ENCODE data around the gene CACNA2D2.

The CACNA2D2 gene

DNA sequence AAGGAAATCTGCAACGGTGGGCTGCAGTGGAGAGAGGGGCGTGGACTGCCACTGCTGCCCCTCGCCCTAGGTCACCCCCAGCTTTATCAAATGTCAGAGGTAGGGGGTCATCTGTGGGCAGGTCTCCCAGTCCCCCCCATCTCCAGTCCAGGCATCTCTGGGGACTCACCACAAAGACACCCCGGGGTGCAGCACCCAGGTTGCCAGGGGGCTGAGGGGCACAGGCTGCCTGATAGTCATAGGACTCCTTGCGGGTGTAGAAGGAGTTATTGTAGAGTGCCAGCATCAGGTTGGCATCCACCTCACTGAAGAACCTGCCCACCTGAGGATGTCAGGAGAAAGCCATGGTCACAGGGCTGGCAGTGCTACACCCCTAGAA is 137.6 kb downstream of the CACNA2D2 start:
- DNase-seq: no peak

DNA sequence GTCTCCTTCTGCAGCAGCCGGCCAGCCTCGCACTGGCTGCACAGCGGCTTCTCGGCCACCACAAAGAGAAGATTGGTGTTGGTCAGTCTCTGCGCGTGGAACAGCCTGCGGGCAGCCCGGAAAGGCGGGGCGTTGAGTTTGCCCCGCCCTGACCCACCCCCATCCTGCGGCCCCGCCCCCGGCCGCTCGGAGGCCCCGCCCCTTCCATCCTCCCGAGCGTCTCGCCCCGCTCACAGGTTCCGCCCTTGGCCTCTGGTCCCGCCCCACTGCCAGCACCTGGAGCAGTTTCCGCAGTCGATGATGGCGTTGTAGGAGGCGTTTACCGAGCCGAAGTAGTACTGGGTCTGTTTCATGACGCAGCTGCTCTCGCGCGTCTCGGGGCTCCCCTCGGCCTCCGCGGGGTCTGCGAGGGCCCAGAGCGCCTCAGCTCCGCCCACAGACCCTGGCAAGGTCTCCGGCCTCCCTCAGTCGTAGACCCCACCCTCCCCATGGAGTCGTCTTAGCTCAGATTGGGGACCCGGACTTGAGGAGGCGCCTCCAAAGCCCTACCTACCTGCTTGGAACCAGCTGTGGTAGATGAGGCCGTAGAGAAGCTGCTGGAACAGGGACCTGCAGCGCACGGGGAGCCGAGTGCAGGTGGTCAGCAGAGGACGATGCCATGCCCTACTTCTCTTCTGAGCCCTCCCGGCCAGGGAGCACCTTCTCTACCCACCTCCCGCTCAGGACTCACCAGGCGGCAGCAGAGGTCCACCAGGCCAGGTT is 138.2 kb downstream of the CACNA2D2 start:
- DNase-seq: peak; percentile 75 to 93 (median 86)

DNA sequence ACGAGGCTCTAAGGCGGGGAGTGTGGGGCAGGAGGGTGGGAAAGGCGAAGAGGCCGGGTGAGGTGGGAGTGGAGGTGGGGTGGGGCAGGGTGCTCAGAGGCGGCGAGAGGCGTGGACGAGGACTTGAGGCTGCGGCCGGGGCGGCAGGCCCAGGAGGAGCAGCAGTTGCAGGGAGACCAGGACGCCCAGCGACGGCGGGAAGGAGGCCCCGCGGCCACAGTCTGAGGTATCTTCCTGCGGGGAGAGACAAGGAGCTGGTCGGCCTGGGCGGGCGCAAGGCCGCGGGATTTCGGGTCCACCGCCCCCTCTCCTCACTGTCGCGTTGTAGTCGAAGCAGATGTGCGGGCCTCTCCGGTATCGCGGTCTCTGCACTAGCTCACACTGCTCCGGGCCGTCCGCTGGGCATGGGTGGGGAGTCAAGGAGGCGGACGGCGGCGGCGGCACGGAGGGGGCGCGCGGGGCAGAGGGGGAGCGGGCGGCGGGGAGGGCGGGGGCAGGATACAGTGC is 138.8 kb downstream of the CACNA2D2 start:
- DNase-seq: no peak

DNA sequence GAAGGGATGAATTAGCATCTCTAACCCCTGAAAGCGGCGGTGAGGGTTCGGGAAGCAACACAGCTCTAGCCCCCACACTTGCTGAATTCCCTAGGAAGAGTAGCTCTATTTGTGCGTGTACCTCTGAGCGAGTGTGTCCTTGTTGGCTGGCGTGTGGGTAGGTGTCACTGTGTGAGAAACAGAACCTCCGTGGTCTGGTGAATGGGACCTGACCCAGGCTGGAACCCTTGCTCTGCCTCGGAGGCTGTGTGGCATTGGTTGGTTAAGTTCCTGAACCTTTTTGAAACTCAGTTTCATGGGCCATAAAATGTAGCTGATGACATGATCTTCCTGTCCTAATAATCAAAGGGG is 143.7 kb downstream of the CACNA2D2 start:
- no peak for DNase-seq

DNA sequence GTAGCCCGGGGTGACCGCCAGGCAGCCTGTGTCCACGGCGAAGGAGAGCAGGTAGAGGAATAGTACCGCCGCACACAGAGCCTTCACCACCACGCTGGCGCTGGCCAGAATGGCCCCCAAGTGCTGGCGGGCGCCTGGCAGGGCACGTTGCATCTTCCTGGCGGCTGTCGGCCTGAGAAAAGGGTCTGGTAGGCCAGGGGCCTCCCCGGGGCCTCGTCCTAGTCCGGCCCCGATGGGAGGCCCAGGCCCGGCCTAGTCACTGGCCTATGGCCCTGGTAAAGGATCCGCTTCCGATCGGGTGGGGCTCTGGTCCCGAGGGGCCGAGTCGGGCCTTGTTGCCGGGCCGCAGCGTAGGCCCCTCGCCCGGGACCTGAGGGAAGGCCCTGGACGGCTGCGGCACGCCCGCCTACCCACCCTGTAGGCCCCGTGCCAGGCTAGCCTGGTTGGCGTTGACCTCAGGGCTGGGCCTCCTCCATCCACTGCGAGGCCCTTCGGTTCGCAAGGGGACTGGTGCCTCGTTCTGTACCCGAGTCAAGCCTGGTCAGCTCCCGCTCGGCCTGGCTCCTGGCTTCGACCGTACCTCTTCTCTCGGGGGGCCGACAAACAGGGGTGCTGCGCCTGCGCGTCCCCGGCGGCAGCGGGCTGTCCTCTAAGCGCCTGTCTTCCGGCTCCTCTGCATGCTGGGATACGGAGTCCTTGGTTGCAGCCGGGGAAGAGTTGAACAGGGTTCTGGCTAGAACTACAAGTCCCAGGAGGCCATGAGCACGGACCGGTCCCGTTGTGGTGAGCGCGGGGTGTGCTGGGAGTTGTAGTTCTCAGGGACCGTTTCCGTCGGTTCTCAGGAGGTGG is 144.3 kb downstream of the CACNA2D2 start, which contains the start of gene TMEM115:
TSS of gene TMEM115 (minus strand) at position 611 of the 849 bp plus-strand sequence. CDS start at position 153, 458 bp downstream.
- peak; percentile 97 to 98 (median 97) for DNase-seq

DNA sequence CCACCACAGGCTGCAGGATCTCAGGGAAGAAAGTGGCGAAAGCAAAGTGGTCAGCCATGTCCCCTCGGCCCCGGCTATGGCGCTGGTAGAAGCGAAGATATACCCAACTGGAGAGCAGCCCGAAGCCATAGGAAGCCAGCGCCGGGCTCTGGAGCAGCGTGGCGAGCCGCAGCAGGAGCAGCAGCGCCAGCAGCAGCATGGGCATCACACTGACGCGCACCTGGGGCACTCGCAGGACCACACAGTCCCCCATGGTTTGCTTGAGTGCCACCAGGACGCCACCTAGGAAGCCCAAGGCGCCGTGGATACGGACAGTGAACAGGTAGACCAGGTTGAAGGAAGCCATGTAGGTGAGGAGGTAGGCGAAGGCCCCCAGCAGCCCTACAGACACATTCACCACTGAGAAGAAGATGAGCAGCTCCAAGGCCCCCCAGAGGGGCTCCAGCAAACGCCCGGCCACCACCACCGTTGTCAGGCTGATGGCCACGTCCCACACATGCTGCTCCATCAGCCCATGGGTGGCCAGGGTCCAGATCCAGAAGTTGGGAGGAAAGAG is 145.0 kb downstream of the CACNA2D2 start:
- DNase-seq: no peak

DNA sequence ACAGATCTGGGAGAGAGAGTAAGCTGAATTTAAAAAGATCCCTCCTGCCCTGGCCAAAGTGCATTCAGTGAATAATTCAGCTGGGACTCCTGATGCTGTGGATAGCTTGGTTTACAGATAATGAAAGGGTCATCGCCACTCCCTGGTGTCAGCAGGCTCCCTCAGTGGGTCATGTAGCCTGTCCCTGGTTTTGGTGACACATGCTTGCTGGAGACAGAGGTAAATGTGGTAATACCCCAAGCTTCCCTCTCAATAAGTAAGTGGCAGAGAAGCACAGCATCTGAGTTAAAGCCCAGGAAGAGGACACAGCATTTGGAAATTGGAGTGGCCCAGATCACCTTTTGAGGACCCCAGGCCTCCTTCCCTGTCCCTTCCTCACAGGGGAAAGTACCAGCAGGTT is 146.0 kb downstream of the CACNA2D2 start:
- DNase-seq: peak; percentile 46 to 57 (median 54)

DNA sequence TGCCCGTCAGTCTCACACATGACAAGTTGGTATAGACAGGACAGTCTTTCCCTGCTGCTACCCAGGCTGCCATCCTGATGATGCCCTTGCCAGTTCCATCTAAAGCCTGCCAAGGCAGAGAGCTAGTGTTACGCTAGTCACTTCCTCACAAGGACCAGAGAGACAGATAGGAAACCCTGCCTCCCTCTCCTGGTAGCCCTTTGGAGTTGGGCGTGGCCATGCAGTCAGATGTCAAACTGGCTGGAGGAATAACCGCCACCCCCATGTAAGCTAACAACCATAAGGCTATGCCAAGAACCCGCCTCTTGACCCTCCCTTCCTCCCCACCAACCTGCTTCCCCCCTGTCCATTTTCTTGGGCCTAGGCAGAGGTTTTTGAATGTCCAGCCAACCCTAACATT is 146.9 kb downstream of the CACNA2D2 start:
- DNase-seq: peak; percentile 51 to 63 (median 59)

DNA sequence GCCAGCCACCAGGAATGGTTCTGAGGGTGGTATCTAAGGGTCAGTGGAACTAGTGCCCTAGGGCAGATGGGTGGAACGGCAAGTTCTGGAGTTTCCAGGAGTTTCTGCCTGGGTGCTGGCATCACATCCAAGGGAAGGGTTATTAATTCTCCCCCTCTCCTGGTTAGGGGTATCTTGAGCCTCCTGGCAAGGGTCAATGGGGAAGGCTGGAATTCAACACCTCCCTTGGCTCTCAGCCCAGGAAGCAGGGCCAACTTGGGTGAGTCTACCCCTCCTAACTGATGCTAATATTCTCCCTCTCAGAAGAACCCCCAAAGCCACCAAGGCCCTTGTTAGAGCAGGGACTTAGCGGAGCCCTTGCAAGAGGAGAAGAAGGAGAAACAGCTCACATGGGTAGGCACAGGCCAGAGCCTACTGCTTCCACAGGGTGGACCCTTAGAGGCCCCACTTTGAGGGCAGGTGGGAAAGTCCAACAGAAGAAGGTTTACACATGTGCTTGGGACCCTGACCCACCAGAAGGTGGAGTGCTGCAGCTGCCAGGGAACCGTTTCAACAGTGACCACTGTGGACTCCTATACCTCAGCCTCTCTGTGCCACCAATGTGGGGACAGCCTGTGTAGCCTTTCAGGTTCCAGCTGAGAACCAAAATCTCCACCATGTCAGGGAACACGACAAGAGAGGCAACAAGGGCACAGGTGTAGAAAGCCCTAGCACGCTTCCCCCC is 147.4 kb downstream of the CACNA2D2 start:
- no peak for DNase-seq

DNA sequence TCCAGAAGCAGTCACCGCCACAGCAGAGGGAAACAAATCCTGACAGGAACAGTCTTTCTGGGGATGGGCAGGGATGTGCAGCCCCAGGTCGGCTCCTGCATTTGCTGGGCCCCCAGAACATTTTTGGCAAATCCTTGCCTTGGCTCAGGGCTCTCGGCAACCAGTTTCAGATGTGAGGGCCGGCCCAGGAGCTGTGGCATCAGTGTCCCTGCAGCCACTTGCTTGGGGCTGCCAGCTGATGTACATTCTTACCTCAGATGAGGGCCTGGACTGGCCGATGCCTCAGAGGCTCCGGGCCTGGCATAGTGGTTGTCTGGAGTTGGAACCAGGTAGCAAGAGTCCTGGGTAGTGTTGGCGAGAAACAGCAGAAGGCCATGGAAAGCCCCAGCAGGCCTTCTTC is 148.6 kb downstream of the CACNA2D2 start:
- DNase-seq: no peak

DNA sequence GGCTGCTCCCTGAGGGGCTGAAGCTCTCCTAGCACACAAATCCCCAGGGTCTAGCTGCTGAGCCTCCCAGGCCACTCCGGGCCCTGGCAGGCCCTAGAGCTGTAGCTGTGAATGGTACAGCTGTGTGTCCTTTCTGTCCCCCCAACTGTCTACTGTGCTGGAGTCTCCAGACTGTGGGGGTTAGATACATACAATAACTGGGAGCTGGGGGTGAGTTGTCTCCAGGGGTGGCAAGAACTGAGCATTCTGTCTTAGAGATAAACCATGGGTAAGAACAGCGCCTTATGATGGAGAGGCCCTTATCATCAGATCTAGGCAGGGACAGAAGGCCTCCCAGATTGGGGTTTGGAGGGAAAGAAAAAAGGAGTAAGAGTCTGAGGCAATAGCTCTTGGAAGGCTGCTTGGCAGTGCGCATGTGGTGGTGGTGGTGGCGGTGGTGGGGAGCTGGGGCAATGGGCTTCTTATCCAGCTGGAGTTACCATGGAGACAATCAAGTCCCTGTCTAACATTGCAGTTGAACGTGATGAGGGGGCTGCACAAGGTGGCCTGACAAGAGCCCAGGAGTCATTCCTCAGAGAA is 149.2 kb downstream of the CACNA2D2 start:
- no peak for DNase-seq

DNA sequence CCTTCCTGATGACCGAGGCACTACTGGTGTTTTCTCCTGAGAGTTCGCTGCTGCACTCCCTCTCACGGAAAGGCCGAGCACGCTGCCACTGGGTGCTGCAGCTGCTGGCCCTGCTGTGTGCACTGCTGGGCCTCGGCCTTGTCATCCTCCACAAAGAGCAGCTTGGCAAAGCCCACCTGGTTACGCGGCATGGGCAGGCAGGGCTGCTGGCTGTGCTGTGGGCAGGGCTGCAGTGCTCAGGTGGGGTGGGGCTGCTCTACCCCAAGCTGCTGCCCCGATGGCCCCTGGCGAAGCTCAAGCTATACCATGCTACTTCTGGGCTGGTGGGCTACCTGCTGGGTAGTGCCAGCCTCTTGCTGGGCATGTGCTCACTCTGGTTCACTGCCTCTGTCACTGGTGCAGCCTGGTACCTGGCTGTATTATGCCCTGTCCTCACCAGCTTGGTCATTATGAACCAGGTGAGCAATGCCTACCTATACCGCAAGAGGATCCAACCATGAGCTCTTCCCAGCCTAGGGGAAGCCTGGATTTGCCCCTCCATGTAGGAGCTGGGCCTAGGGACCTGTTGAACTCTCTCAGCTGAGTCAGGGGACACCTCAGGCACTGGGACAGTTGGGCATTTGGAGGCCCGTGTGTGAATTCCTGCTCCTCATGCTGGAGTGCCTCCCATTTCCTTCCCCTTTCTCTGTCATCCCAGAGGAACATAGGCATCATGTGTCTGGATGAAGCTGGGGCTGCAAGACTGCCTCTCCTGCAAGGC is 150.0 kb downstream of the CACNA2D2 start:
- DNase-seq: no peak

DNA sequence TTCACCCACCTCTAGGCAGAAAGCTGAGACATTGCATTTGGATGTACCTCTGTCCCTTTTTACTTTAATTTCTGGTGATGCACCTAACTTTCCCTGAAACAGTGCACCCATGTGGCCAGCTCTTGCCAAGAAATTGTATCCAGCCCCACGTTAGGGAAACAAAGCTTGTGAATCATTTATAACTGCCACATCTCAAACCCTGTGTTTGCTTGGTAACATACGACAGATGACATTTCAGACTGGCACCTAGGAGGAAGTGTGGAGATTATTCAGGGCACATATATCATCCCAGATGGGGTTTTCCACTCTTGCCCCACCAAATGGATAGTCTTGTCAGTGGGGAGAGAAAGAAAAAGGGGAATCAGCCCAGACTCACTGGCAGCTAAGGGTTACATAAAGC is 150.7 kb downstream of the CACNA2D2 start:
- DNase-seq: peak; percentile 88 to 94 (median 90)

DNA sequence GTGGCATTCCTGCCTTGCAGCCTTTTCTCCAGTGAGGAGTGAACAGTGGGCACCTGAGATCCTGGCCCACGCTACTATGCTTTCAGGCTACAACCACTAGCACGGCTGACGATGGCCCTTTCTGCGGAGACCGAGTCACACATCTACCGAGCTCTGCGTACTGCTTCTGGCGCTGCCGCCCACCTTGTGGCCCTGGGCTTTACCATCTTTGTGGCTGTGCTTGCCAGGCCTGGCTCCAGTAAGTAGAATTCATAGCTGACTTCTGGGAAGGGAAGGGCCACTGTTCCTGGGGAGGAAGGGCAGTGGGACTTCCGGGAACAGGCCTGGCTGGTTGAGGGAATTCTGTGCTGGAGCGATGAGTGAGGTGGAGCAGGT is 152.1 kb downstream of the CACNA2D2 start:
- no peak for DNase-seq

DNA sequence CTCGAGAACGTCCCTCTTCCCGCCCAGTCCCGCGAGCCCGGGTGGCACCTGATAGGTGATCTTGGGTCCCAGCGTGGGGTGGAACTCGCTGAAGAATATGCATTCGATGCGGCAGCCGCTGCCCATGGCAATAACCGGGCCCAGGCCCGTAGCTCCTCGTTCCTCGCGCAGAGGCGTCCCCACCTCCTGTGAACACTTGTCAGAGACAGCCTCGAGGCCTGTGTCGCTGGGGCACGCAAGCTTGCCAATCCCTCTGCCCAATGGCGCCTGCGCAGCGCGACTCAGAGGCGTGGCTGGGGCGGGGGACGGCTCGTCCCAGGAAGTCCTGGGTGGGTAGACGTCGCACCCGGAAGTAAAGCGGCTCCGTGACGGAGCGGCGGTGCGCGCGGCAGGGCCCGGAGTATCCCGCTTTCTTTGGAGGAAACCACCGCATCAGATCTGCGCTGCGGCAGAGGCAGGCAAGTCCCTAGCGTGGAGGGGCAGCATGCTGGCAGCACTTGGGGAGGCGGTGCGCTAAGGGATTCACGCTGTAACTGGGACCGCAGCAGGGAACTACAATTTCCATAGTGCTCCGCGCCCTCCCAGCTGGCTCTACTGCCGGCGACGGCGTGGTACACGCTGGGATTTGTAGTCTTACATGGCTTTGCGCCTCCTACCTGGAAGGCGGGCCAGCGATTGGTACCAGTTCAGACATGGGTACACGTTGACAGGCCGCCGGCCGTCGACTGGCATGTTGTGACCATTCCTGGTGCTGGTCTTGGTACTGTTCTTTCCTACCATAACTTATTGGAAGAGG is 152.7 kb downstream of the CACNA2D2 start, which contains the start of the genes CYB561D2 and NPRL2:
TSS of gene CYB561D2 (plus strand) at position 336 of the 796 bp plus-strand sequence. CDS start 572 bp downstream, outside the sequence.
TSS of gene NPRL2 (minus strand) at position 249 of the 796 bp plus-strand sequence. CDS start at position 126, 123 bp downstream.
- peak; percentile 96 to 97 (median 97) for DNase-seq

DNA sequence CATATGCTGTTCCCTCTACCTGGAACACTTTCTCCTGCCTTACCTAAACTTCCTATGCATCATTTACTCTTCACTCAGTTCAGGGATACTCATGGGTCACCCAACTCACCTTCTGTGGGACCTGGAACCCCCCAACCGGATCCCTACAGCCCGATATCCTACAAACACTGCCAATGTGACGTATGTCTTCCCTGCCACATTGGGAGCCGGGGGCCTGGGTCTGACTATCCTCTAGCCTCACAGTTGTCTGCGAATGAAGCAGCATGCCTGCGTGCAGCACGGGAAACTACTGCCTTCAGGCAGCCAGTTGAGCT is 153.3 kb downstream of the CACNA2D2 start:
- DNase-seq: no peak

DNA sequence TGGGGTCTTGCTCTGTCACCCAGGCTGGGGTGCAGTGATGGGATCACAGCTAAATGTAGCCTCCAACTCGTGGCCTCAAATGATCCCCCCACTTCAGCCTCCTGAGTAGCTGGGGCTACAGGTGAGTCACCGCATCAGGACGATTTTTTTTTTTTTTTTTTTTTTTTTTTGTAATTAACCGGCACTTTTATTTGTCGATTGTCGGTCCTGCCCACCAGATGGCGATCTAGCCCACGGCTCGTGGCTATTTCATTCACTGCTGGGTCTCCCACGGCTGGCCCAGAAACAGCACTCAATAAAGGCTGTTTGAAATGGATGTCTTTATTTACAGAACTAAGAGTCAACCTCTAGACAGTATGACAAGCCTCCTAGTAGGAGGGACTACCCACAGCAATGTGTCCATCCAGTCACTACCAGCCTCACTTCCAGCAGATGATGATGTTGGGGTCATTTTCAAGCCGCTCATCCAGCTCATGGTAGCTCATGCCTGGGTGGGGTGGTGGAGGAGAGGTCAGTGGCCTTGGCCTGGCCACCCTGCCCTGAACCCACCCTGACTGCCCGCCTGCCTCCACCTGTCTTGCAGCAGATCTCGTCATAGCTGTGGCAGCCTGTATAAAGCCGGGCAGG is 156.1 kb downstream of the CACNA2D2 start:
- DNase-seq: peak; percentile 81 to 87 (median 85)

DNA sequence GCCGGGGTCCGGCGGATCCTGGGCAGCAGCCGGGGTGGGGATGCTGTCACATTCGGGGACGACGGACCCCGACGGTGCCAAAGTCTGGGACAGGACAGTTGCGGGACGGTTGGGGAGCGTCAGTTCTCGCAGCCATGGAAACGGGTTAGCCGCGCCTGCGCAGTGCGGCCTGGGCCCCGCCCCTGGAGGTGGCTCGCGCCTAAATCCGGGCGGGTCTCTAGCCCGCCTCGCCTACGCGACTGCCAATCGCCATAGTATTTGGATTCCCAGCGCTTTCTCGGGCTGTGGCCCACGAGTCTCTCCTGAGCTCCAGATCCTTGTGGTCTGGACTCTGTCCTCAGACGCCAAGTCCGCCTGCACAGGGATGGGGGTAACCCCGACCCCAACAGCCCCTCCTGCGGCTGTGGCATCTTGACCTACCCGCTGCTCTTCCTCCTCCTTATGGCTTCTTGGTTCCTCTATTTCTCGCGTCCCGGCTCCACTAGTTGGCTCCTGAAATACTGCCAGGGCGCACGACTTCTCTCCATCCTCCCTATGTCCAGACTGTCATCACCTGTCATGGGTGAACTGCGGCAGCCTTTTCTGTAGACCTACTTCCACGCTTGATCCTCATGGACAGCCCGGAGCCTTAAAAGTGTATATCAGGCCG is 157.7 kb downstream of the CACNA2D2 start, which contains the start of gene ZMYND10:
TSS of gene ZMYND10 (minus strand) at position 147 of the 649 bp plus-strand sequence. CDS start 153 bp downstream, outside the sequence.
- peak; percentile 83 to 92 (median 88) for DNase-seq

DNA sequence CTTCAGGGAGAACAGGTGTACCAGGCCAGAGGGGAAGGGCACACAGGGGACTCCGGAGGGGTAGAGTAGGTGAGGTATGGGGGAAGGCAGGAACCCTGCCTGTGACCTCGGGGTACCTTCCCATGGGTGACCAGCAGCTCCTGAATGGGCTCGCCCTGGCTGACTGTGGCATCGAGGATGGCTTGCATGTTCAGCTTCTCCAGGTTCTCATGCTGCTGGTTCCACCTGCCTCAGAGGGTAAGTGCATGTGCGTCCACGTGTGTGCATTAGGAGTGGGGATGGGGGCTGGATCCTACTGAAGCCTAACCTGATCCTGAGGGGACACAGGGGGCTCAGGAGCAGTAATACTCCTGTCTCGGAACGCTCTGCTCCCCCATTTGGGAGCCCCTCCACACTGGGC is 158.4 kb downstream of the CACNA2D2 start:
- no peak for DNase-seq

Measured in suppressor macrophage treated with lipopolysaccharide for 1 hour (primary cell).